A673 (cell line): ENCODE data around the gene BEAN1. TPM values are rescaled to one million over a fixed set of nuclear protein-coding genes. Genes with fewer than 3 reads are reported as not detected.
"Not testable (repeated sequence)": the region's sequence is repeated elsewhere in the genome, so short reads cannot be mapped to it uniquely, and the experiment has no call there.

Experiments
- BruUV-seq: library from RNA; stranded (reverse); fragments of 400-500 nt; replicated peaks from 2 replicates; lab custom pipeline; 2021; lab: Mats Ljungman, UMichigan
- CTCF ChIA-PET: fragments of 300-600 bp; sonication (Branson Sonifier 250); formaldehyde crosslinking; loops from one replicate; lab custom pipeline; 2022; ENCODE audit warnings: antibody characterized with exemption; lab: Charles Lee
- POLR2A ChIA-PET: fragments of 300-600 bp; sonication (Branson Sonifier 250); formaldehyde crosslinking; loops from one replicate; lab custom pipeline; 2022; ENCODE audit warnings: antibody characterized with exemption; ENCODE audit not compliant: low non-redundant PET; lab: Charles Lee
- DNase-seq: peaks from one replicate; pipeline ENCODE4 v3.0.0-alpha.2; 2015; ENCODE audit warnings: low spot score
- H3K27ac ChIP-seq: fragments of 200-600 bp; sonication (generic); 2 replicates; pipeline ENCODE4 v1.5.1; 2016; ENCODE audit warnings: mixed run types, low read depth, mild to moderate bottlenecking, mixed read lengths, antibody characterized with exemption, low read length; ENCODE audit not compliant: poor library complexity, severe bottlenecking
- H3K27me3 ChIP-seq: fragments of 200-600 bp; sonication (generic); replicated peaks from 2 replicates; pipeline ENCODE4 v1.6.1; 2017; ENCODE audit warnings: mixed run types, low read depth, mild to moderate bottlenecking, mixed read lengths, antibody characterized with exemption, low read length; ENCODE audit not compliant: insufficient read depth, poor library complexity
- H3K36me3 ChIP-seq: fragments of 200-600 bp; sonication (generic); 2 replicates; pipeline ENCODE4 v1.6.1; 2016; ENCODE audit warnings: mixed run types, mild to moderate bottlenecking, mixed read lengths, antibody characterized with exemption, low read length; ENCODE audit not compliant: insufficient read depth, poor library complexity, severe bottlenecking
- H3K4me1 ChIP-seq: fragments of 200-600 bp; sonication (generic); 2 replicates; pipeline ENCODE4 v1.6.1; 2017; ENCODE audit warnings: mixed run types, mild to moderate bottlenecking, mixed read lengths, antibody characterized with exemption, low read length; ENCODE audit not compliant: insufficient read depth, poor library complexity, severe bottlenecking
- H3K4me3 ChIP-seq: fragments of 200-600 bp; sonication (generic); 2 replicates; pipeline ENCODE4 v1.5.1; 2016; ENCODE audit warnings: low read depth, mixed run types, mild to moderate bottlenecking, mixed read lengths, low read length; ENCODE audit not compliant: poor library complexity, severe bottlenecking
- H3K9me3 ChIP-seq: fragments of 200-600 bp; sonication (generic); 2 replicates; pipeline ENCODE4 v1.6.1; 2016; ENCODE audit warnings: mixed run types, low read depth, mild to moderate bottlenecking, mixed read lengths, antibody characterized with exemption, low read length; ENCODE audit not compliant: poor library complexity, severe bottlenecking
- EZH2 ChIP-seq: fragments of 200-600 bp; sonication (generic); IDR thresholded peaks from 2 replicates; pipeline ENCODE4 v1.6.1; 2017; ENCODE audit warnings: borderline replicate concordance, low read depth, mild to moderate bottlenecking, mixed read lengths, antibody characterized with exemption, low read length; ENCODE audit not compliant: poor library complexity, severe bottlenecking
- intact Hi-C: fragments of 100-400 bp; cut with micrococcal nuclease; formaldehyde crosslinking; loops from one replicate; pipeline ENCODE4 v1.10.0; 2022; ENCODE audit not compliant: unreplicated experiment
- total RNA-seq: library from RNA; stranded (reverse); gene quantifications from 2 replicates; pipeline ENCODE4 v1.2.3, GENCODE V29; 2021
- TF ChIP-seq, protein P1 (sequence below): fragments of 300-800, 200-600 bp; sonication (generic); conservative IDR thresholded peaks from 2 replicates; pipeline ENCODE4 v1.5.1; 2017; ENCODE audit warnings: low read depth, mild to moderate bottlenecking, antibody characterized with exemption, low read length, moderate library complexity, mixed read lengths

BEAN1 gene
- total RNA-seq, 1 experiment from 2014 or later = not detected

DNA sequence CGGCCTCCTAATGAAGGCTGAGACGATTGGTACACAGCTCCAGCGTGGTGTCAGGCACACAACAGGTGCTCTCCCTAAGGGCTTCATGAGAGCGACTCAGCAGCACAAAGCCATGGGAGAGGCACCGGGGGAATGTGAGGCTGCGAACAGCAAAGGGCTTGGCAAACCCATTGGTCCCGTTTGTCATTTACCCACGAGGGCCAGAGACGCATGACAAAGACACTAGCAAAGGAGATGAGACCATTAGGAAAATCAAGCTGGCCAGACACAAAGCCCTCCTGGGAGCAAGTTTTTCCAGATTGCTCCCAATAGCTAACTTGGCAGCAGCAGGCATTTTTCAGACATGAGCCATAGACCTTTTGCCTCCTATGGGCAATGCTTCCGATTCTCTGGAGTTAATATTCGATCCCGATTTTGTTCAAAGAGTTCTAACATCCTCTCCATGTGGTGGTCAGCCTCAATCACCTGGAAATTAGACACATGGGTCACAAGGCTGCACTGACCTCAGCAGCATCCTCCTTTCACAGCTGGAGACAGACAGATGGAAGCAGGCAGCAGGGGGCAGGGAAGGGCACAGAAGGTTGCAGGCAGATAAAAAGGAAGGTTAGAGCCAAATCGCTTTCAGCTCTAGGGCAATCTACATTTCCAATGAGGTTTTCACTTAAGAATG is 84.6 kb downstream of the BEAN1 start:
- no peak for DNase-seq
- POLR2A ChIA-PET = no interaction called here
- CTCF ChIA-PET = no interaction called here
- Histone ChIP-seq H3K4me3 (no peak overlapping the region), H3K27me3 (no peaks in the 10 kb centered on the region), H3K36me3 (no peaks in the 10 kb centered on the region), H3K9me3 (no peaks in the 10 kb centered on the region), H3K4me1 (peaks cover 5% of the 10 kb centered on the region), H3K27ac (no peak overlapping the region)
- intact Hi-C loops = no loop called here
- TF ChIP-seq, protein P1, sequence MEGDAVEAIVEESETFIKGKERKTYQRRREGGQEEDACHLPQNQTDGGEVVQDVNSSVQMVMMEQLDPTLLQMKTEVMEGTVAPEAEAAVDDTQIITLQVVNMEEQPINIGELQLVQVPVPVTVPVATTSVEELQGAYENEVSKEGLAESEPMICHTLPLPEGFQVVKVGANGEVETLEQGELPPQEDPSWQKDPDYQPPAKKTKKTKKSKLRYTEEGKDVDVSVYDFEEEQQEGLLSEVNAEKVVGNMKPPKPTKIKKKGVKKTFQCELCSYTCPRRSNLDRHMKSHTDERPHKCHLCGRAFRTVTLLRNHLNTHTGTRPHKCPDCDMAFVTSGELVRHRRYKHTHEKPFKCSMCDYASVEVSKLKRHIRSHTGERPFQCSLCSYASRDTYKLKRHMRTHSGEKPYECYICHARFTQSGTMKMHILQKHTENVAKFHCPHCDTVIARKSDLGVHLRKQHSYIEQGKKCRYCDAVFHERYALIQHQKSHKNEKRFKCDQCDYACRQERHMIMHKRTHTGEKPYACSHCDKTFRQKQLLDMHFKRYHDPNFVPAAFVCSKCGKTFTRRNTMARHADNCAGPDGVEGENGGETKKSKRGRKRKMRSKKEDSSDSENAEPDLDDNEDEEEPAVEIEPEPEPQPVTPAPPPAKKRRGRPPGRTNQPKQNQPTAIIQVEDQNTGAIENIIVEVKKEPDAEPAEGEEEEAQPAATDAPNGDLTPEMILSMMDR = no peak
- no peak for TF ChIP-seq EZH2
- BruUV-seq = no TSS peak

GRCh38 chr16:66512272-66513110 is 85.4 kb downstream of the BEAN1 start:
- no peaks in the 10 kb centered on the region for H3K27me3 ChIP-seq
- no TSS peak for BruUV-seq
- no peak overlapping the region for H3K27ac ChIP-seq
- no peaks in the 10 kb centered on the region for H3K9me3 ChIP-seq
- no peak for DNase-seq
- H3K4me3 ChIP-seq = no peak overlapping the region
- TF ChIP-seq, protein P1 = no peak
- no peak for TF ChIP-seq EZH2
- ChIA-PET POLR2A (no interaction called here), CTCF (no interaction called here)
- peaks cover 11% of the 10 kb centered on the region for H3K4me1 ChIP-seq
- intact Hi-C loops = no loop called here
- H3K36me3 ChIP-seq = no peaks in the 10 kb centered on the region

DNA sequence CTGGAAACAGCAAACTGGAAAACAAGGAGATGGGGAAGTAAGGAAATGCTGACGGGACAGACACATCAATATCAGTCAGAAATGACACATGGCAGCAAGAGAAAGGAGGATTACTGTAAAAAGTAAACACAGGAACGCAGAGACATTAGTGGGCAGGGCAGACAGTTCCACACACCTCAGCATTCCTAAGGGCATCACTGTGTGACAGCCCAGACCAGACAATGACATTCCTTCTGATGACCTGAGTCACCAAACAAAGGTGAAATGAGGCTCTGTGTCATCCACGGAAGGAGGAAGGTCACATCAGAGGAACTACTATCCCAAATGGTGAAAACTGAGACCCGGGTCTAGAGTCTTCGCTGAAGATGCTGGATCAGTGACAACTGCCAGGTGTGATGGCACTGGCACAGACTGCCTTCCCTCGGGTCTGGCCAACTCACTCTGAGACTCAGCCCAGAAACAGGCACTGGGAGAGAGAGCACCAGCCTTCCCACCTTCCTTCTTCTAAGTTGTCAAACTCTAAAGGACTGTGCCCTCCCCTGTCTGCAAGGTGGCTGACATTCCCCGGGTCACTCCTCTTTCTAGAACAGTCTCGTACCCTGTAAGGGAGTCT is 86.1 kb downstream of the BEAN1 start:
- POLR2A ChIA-PET = no interaction called here
- CTCF ChIA-PET = no interaction called here
- no peak for DNase-seq
- no peak for TF ChIP-seq EZH2
- TF ChIP-seq, protein P1 = no peak
- no TSS peak for BruUV-seq
- intact Hi-C loops = no loop called here
- H3K27ac ChIP-seq = no peak overlapping the region
- H3K4me3 ChIP-seq = no peak overlapping the region
- H3K27me3 ChIP-seq = no peaks in the 10 kb centered on the region
- no peaks in the 10 kb centered on the region for H3K36me3 ChIP-seq
- H3K4me1 ChIP-seq = peaks cover 11% of the 10 kb centered on the region
- no peaks in the 10 kb centered on the region for H3K9me3 ChIP-seq

DNA sequence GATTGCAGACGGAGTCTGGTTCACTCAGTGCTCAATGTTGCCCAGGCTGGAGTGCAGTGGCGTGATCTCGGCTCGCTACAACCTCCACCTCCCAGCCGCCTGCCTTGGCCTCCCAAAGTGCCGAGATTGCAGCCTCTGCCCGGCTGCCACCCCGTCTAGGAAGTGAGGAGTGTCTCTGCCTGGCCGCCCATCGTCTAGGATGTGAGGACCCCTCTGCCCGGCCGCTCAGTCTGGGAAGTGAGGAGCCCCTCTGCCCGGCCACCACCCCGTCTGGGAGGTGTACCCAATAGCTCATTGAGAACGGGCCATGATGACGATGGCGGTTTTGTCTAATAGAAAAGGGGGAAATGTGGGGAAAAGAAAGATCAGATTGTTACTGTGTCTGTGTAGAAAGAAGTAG is 87.3 kb downstream of the BEAN1 start:
- H3K4me1 ChIP-seq = peaks cover 11% of the 10 kb centered on the region
- H3K4me3 ChIP-seq, H3K27me3 ChIP-seq, POLR2A ChIA-PET, H3K9me3 ChIP-seq, intact Hi-C loops, H3K27ac ChIP-seq, BruUV-seq, H3K36me3 ChIP-seq, DNase-seq, CTCF ChIA-PET: not testable (repeated sequence)

DNA sequence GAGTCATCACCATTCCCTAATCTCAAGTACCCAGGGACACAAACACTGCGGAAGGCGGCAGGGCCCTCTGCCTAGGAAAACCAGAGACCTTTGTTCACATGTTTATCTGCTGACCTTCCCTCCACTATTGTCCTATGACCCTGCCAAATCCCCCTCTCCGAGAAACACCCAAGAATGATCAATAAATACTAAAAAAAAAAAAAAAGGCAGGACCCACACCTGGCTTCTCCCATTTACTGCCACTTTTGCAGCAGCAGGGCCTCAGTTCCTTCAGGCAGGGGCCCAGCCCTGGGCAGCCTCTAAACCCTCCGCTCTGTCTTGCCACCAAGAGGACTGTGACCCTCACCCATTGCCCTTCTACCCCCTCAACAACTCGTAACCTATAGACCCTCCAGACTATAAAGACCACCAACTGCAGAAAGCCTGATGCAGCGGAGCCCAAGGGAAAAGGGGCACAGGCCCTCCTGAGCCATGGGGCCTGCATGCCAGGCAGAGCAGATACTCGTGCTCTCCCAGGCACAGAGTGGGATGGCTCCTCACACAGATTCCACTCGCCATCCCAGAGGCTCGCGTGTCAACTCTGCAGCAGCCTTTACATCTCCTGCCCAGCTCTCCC is 88.0 kb downstream of the BEAN1 start:
- H3K27me3 ChIP-seq, H3K4me3 ChIP-seq, intact Hi-C loops, CTCF ChIA-PET, DNase-seq, H3K36me3 ChIP-seq, H3K9me3 ChIP-seq, POLR2A ChIA-PET, BruUV-seq, H3K27ac ChIP-seq: not testable (repeated sequence)
- peaks cover 11% of the 10 kb centered on the region for H3K4me1 ChIP-seq
